Measurements from ENCODE around the gene ATXN7L3.

The ATXN7L3 gene

GRCh38 chr17:44206825-44207155 is 7.1 kb upstream of the ATXN7L3 start:
- no peaks in the 10 kb centered on the region for H3K9me3 ChIP-seq
- TF ChIP-seq CTCF (IDR thresholded peaks at IDR 0.05; ENCODE audit: low read depth, low read length), result no peak
- H3K4me3 ChIP-seq (ENCODE audit: low read depth, low read length), result no peak overlapping the region
- peaks cover 43% of the 10 kb centered on the region for H3K36me3 ChIP-seq
- H3K27me3 ChIP-seq, result no peaks in the 10 kb centered on the region
- H3K4me1 ChIP-seq, result peaks cover 9% of the 10 kb centered on the region
- no peak for DNase-seq

- TF ChIP-seq CTCF (IDR thresholded peaks at IDR 0.05; ENCODE audit: low read depth, low read length), result peak; percentile 43; the same call in 1 of the 2 replicates
- DNase-seq, result no peak
- Histone ChIP-seq H3K27me3 (no peaks in the 10 kb centered on the region), H3K9me3 (no peaks in the 10 kb centered on the region), H3K4me1 (peaks cover 9% of the 10 kb centered on the region), H3K36me3 (peaks cover 37% of the 10 kb centered on the region), H3K4me3 (ENCODE audit: low read depth, low read length) (no peak overlapping the region)
Measured at GRCh38 chr17:44205962-44206824, 6.5 kb upstream of the ATXN7L3 start.

DNA sequence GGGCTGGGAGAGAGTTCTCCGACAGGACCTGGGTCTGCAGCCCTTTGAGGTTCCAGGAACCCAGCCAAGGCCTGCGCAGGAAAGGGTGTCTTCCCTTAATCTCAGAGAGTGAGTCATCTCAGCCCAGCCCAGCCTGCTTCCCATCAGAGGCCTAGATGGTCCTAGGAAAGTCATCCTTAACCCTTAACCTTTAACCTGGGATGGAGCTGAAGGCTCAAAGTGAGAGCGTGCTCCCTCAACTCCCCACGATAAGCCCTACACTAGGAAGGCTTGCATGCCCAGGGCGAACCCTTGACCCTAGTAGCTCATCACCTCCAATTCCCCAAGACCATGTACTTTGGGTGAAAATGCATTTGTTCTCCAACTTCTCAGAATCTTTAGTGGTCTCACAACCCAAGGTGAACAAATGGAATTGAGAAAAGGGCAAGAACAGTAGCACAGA is 4.8 kb upstream of the ATXN7L3 start:
- DNase-seq, result no peak
- Histone ChIP-seq H3K27me3 (no peaks in the 10 kb centered on the region), H3K4me1 (peaks cover 3% of the 10 kb centered on the region; the same call in 1 of the 2 replicates), H3K4me3 (ENCODE audit: low read depth, low read length) (no peak overlapping the region), H3K9me3 (no peaks in the 10 kb centered on the region), H3K36me3 (peaks cover 23% of the 10 kb centered on the region)
- no peak for TF ChIP-seq CTCF (IDR thresholded peaks at IDR 0.05; ENCODE audit: low read depth, low read length)

DNA sequence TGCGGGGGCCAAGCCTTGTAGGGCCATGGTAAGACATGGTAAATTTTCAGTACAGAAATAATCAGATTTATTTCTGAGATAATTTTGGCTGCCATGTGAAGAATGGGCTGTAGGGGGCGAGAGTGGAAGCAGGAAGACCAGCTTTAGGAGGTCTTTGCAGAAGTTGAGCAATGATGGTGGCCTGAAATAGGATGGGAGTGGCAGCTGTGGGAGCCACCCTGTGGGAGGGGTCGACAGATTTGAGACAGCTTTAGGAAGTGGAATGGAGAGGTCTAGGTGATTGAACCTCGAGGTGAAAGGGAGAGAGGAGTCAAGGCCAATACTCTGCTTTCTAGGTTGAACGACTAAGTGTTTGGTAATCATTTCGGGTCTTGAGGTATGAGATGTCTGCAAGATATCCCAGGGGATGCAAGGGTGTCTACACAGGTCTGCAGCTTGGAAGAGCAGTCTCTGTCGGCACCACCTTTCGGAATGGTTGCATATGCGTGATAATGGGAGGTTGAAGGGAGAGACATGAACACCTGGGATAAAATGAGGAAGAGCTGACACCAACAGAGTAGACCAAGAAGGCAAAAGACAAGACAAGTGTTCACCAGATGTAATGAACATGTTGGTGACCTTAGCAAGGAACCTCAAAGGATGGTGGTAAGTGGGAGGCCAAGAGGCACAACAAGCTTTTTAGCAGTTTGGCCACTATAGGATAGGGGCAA is 4.2 kb upstream of the ATXN7L3 start:
- Histone ChIP-seq H3K4me3 (ENCODE audit: low read depth, low read length) (no peak overlapping the region), H3K27me3 (no peaks in the 10 kb centered on the region), H3K36me3 (peaks cover 17% of the 10 kb centered on the region), H3K9me3 (no peaks in the 10 kb centered on the region), H3K4me1 (peaks cover 3% of the 10 kb centered on the region; the same call in 1 of the 2 replicates)
- TF ChIP-seq CTCF (IDR thresholded peaks at IDR 0.05; ENCODE audit: low read depth, low read length), result peak; percentile 80
- peak; percentile 59 for DNase-seq

DNA sequence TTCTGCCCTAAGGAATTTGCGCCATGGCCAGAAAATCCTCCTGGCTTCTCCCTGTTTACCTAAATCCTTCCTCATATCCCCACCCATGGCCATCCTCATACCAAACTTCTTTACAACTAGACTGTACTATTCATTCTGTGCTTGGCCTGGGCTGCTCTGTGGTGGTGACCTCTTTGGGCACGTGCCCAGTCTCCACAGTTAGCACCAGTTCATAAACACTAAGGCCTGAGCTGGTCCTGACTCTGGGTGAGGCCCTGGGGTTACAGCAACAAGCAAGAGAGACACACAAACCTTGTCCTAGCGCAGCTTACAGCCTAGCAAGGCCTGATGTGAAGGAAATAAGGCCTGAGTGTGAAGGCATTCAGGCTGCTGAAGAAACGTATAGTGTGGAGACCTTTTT is 3.1 kb upstream of the ATXN7L3 start:
- no peak for TF ChIP-seq CTCF (IDR thresholded peaks at IDR 0.05; ENCODE audit: low read depth, low read length)
- Histone ChIP-seq H3K27me3 (no peaks in the 10 kb centered on the region), H3K36me3 (peaks cover 8% of the 10 kb centered on the region), H3K9me3 (no peaks in the 10 kb centered on the region), H3K4me3 (ENCODE audit: low read depth, low read length) (no peak overlapping the region), H3K4me1 (peaks cover 6% of the 10 kb centered on the region)
- no peak for DNase-seq

Measured in BE2C (cell line).